IPS DF 6.9 (cell line): Measurements from ENCODE around the gene SLC35A1.
"Not testable (repeated sequence)": the region's sequence is repeated elsewhere in the genome, so short reads cannot be mapped to it uniquely, and the experiment has no call there.

ENCODE experiments used
- DNase-seq: peaks from one replicate; pipeline ENCODE4 v3.0.0-alpha.2; 2013; ENCODE audit warnings: low read depth, low spot score
- H3K27ac ChIP-seq: one replicate; pipeline ENCODE4 v1.5.1; 2013; ENCODE audit warnings: low read length, control low read depth
- H3K27me3 ChIP-seq: 2 replicates; pipeline ENCODE4 v1.6.1; 2013; ENCODE audit warnings: mild to moderate bottlenecking, low read length; ENCODE audit not compliant: control insufficient read depth, insufficient read depth
- H3K36me3 ChIP-seq: 2 replicates; pipeline ENCODE4 v1.6.1; 2013; ENCODE audit warnings: low read length; ENCODE audit not compliant: control insufficient read depth, insufficient read depth
- H3K4me1 ChIP-seq: 2 replicates; pipeline ENCODE4 v1.6.1; 2013; ENCODE audit warnings: low read length; ENCODE audit not compliant: control insufficient read depth, insufficient read depth
- H3K4me3 ChIP-seq: 2 replicates; pipeline ENCODE4 v1.5.1; 2013; ENCODE audit warnings: mild to moderate bottlenecking, low read length
- H3K9me3 ChIP-seq: 2 replicates; pipeline ENCODE4 v1.6.1; 2013; ENCODE audit warnings: low read length, inconsistent platforms; ENCODE audit not compliant: control insufficient read depth, insufficient read depth
- WGBS: extraction: QIAGEN DNeasy Blood & Tissue Kit; methylation state at CpG from one replicate; pipeline ENCODE4 v1.1.7; 2013; ENCODE audit warnings: mixed read lengths, missing lambda C conversion rate; ENCODE audit not compliant: insufficient read length, insufficient coverage; 5-methylcytosine and 5-hydroxymethylcytosine counted together

SLC35A1 gene

DNA sequence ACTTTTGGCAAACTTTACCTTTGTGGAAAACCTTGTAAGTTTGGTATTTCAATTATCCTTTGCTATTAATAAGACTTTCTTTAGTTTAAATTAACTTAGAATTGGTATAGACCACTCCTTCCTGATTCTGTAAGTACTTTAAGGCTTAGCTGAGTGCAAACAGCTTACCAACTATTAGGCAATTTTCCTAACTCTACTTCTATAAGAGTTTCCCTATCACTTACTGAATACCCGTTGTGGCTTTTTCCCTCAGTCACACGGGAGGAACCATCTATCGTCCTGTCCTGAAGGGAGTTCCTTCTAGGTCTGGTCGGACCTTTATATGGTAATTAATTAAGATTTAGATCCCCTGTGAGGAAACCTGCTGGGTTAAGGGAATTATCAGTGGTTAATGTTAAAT, 9.6 kb downstream of the SLC35A1 start:
- no peaks in the 10 kb centered on the region for H3K27me3 ChIP-seq
- no peaks in the 10 kb centered on the region for H3K9me3 ChIP-seq
- H3K4me3 ChIP-seq, result no peak overlapping the region
- H3K36me3 ChIP-seq, result no peaks in the 10 kb centered on the region
- no peaks in the 10 kb centered on the region; the same call in 1 of the 2 replicates for H3K4me1 ChIP-seq
- DNase-seq, result no peak
- no peak overlapping the region for H3K27ac ChIP-seq
- no CpG with 5 or more reads among the region's 4 CpGs for WGBS

DNA sequence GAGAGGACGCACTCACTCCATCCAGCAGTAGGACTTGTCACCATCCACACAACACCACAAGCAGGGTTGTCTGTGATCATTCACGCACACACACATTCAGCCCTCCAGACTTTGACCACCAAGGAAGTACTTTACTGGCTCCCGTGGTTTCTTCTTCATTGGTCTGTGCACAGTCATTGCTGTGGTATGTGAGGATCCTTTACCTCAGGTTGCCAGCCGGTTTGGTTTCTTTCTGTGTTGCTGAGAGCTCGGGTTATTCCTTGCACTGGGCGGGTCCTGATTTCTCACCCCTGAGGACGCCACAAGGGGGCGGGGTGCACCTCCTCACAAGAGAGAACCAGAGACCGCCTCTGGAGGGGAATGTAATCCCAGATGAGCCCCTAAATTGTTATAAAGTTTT, 11.2 kb downstream of the SLC35A1 start:
- Histone ChIP-seq H3K27ac (no peak overlapping the region), H3K27me3 (no peaks in the 10 kb centered on the region), H3K36me3 (no peaks in the 10 kb centered on the region), H3K4me3 (no peak overlapping the region), H3K4me1 (no peaks in the 10 kb centered on the region; the same call in 1 of the 2 replicates), H3K9me3 (no peaks in the 10 kb centered on the region)
- peak; percentile 71 for DNase-seq
- WGBS, result no CpG with 5 or more reads among the region's 9 CpGs

GRCh38 chr6:87484491-87484890, 11.7 kb downstream of the SLC35A1 start:
- no CpG with 5 or more reads among the region's 7 CpGs for WGBS
- Histone ChIP-seq H3K4me1 (no peaks in the 10 kb centered on the region; the same call in 1 of the 2 replicates), H3K27ac (no peak overlapping the region), H3K36me3 (no peaks in the 10 kb centered on the region), H3K9me3 (no peaks in the 10 kb centered on the region), H3K4me3 (no peak overlapping the region), H3K27me3 (no peaks in the 10 kb centered on the region)
- DNase-seq, result no peak

- Histone ChIP-seq H3K4me1 (no peaks in the 10 kb centered on the region; the same call in 1 of the 2 replicates), H3K4me3 (no peak overlapping the region), H3K27me3 (no peaks in the 10 kb centered on the region), H3K27ac (no peak overlapping the region), H3K9me3 (no peaks in the 10 kb centered on the region), H3K36me3 (no peaks in the 10 kb centered on the region)
- no CpG with 5 or more reads among the region's 4 CpGs for WGBS
- DNase-seq, result no peak
Observed at GRCh38 chr6:87487555-87487954, 14.8 kb downstream of the SLC35A1 start.

DNA sequence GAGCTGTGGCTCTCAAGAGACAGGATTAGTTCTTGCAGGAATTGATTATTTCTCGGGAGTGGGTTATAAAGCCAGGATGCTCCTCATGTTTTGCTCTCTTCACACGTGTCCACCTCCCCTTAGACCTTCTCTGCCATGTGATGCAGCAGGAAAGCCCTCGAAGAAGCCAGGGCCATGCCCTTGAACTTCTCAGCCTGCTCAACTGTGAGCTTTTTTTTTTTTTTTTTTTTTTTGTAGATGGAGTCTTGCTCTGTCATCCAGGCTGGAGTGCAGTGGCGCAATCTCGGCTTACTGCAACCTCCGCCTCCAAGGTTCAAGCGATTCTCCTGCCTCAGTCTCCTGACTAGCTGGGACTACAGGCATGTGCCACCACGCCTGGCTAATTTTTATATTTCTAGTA, 16.6 kb downstream of the SLC35A1 start:
- not testable (repeated sequence) for H3K9me3 ChIP-seq, H3K36me3 ChIP-seq, H3K4me3 ChIP-seq, H3K27me3 ChIP-seq, H3K4me1 ChIP-seq, H3K27ac ChIP-seq, DNase-seq
- no CpG with 5 or more reads among the region's 8 CpGs for WGBS

DNA sequence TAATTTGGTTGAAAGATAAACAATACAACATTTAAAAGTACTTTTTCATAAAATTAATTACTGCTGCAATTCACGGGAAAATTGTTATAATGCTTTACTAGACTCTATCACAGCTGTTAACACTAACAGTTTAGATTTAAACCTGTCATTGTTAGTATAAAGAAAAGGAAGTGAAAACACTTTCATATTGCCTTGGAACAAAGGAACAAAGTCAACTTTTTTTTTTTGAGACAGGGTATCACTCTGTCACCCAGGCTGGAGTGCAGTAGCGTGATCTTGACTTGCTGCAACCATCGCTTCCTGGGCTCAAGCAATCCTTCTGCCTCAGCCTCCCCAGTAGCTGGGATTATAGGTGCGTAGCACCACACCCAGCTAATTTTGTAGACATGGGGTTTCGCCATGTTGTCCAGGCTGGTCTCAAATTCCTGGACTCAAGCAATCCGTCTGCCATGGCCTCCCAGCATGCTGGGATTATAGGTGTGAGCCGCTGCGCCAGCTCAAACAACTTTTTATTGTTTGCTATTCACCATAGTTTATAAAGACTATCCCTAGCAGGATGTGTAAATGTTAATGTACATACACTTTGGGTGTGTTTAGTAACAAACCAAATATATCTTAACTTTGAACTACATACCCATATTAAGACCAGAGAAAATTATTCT, 22.1 kb downstream of the SLC35A1 start:
- H3K27me3 ChIP-seq, result no peaks in the 10 kb centered on the region
- WGBS, result no CpG with 5 or more reads among the region's 8 CpGs
- no peak for DNase-seq
- no peaks in the 10 kb centered on the region for H3K4me1 ChIP-seq
- H3K9me3 ChIP-seq, result no peaks in the 10 kb centered on the region
- H3K36me3 ChIP-seq, result no peaks in the 10 kb centered on the region
- no peak overlapping the region for H3K4me3 ChIP-seq
- H3K27ac ChIP-seq, result no peak overlapping the region

GRCh38 chr6:87498048-87498447, 25.3 kb downstream of the SLC35A1 start:
- no peaks in the 10 kb centered on the region for H3K27me3 ChIP-seq
- H3K4me1 ChIP-seq, result no peaks in the 10 kb centered on the region
- no peak overlapping the region for H3K4me3 ChIP-seq
- no peaks in the 10 kb centered on the region for H3K36me3 ChIP-seq
- H3K9me3 ChIP-seq, result no peaks in the 10 kb centered on the region
- no peak for DNase-seq
- no peak overlapping the region for H3K27ac ChIP-seq

DNA sequence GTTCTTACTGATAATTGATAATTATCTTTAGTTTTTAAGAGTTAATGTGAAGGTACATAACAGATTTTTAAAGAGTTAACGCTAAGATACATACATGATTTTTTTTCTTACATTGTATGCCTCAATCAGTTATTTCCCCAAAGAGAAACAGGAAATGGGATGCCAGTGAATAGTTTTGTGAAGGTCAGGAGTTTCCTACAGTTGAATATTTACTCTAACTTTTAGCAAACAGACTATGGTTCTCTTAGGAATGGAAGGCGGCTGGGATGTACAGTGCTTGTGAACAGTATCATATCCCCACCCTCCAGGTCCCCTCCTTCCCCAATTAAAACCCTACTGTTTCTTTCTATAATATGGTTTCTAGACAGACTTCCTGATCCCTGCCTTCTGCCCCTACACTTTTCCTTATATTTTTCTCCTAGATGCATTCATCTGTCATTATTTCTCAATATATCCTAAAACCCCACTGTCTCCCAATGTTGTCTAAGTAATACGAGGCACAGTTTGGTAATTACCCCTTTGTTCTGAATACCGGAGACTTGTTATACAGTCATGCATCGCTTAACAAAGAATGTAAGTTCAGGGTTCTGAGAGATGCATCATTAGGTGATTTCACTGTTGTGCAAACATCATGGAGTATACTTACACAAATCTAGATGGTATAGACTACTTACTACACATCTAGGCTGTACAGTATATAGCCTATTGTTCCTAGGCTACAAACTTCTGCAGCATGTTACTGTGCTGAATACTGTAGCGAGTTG, 29.2 kb downstream of the SLC35A1 start:
- DNase-seq, result no peak
- H3K27me3 ChIP-seq, result no peaks in the 10 kb centered on the region
- no peak overlapping the region for H3K27ac ChIP-seq
- H3K4me1 ChIP-seq, result no peaks in the 10 kb centered on the region
- no peaks in the 10 kb centered on the region for H3K9me3 ChIP-seq
- no peaks in the 10 kb centered on the region for H3K36me3 ChIP-seq
- H3K4me3 ChIP-seq, result no peak overlapping the region
- no CpG with 5 or more reads among the region's 6 CpGs for WGBS

- H3K4me1 ChIP-seq, result no peaks in the 10 kb centered on the region
- H3K4me3 ChIP-seq, result no peak overlapping the region
- H3K36me3 ChIP-seq, result no peaks in the 10 kb centered on the region
- WGBS, result no CpG with 5 or more reads among the region's 1 CpG
- no peaks in the 10 kb centered on the region for H3K27me3 ChIP-seq
- H3K27ac ChIP-seq, result no peak overlapping the region
- no peak for DNase-seq
- H3K9me3 ChIP-seq, result no peaks in the 10 kb centered on the region
Observed at GRCh38 chr6:87504441-87504840, 31.7 kb downstream of the SLC35A1 start.

DNA sequence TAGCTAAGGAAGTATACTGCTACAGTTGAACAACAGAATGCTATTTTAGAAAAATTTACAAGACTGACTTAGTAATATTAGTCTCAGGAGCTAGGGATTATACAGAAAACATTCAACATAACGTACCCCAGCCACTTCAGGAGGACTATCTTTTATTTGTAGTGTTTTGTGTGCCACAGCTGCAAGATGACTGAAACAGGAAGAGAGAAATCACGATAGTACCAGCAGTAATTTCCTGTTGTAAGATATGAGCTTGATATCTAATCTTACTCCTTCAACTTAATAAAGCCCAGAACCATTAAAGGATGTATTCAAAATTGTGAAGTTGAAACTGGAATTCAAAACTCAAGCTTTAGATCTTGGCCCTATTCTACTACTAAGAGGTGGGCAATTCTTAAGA, 42.1 kb downstream of the SLC35A1 start:
- H3K27me3 ChIP-seq, result no peaks in the 10 kb centered on the region
- no peak for DNase-seq
- no peak overlapping the region for H3K27ac ChIP-seq
- WGBS, result no CpG with 5 or more reads among the region's 2 CpGs
- no peaks in the 10 kb centered on the region for H3K4me1 ChIP-seq
- H3K9me3 ChIP-seq, result no peaks in the 10 kb centered on the region
- no peak overlapping the region for H3K4me3 ChIP-seq
- H3K36me3 ChIP-seq, result peaks cover 10% of the 10 kb centered on the region; the same call in 1 of the 2 replicates

- Histone ChIP-seq H3K27ac (no peak overlapping the region), H3K27me3 (no peaks in the 10 kb centered on the region), H3K36me3 (peaks cover 8% of the 10 kb centered on the region; the same call in 1 of the 2 replicates), H3K9me3 (no peaks in the 10 kb centered on the region), H3K4me3 (no peak overlapping the region), H3K4me1 (no peaks in the 10 kb centered on the region)
- no peak for DNase-seq
- WGBS, result no CpG with 5 or more reads among the region's 8 CpGs
Observed at GRCh38 chr6:87518453-87518852, 45.7 kb downstream of the SLC35A1 start.
